HG02840 (cell line): ENCODE results near the gene MYO5A.
"Not testable (repeated sequence)": the region's sequence is repeated elsewhere in the genome, so short reads cannot be mapped to it uniquely, and the experiment has no call there.

ENCODE experiments used
- ATAC-seq: cut with Tn5 transposase; IDR thresholded peaks from one replicate; pipeline ENCODE4 v1.9.1; 2021; ENCODE audit warnings: mild to moderate bottlenecking, moderate library complexity, moderate number of reproducible peaks; ENCODE audit not compliant: unreplicated experiment, low FRiP score

MYO5A gene

GRCh38 chr15:52466716-52467115 is 62.0 kb downstream of the MYO5A start:
- ATAC-seq, result no peak

- peak; percentile 92 for ATAC-seq
Measured at GRCh38 chr15:52466134-52466701, 62.5 kb downstream of the MYO5A start.

- ATAC-seq, result peak; percentile 56
Measured at GRCh38 chr15:52464478-52464877, 64.2 kb downstream of the MYO5A start.

- no peak for ATAC-seq
Measured at GRCh38 chr15:52464040-52464439, 64.6 kb downstream of the MYO5A start.

GRCh38 chr15:52463638-52464037 is 65.0 kb downstream of the MYO5A start:
- ATAC-seq, result no peak

- ATAC-seq, result no peak
Measured at GRCh38 chr15:52462806-52463360, 65.8 kb downstream of the MYO5A start.

- not testable (repeated sequence) for ATAC-seq
Measured at GRCh38 chr15:52459701-52460100, 69.0 kb downstream of the MYO5A start.

GRCh38 chr15:52459265-52459664 is 69.4 kb downstream of the MYO5A start:
- ATAC-seq, result not testable (repeated sequence)

- ATAC-seq, result no peak
Measured at GRCh38 chr15:52448011-52448890, 80.4 kb downstream of the MYO5A start.

- ATAC-seq, result no peak
Measured at GRCh38 chr15:52445954-52446353, 82.7 kb downstream of the MYO5A start.

- no peak for ATAC-seq
Measured at GRCh38 chr15:52445553-52445952, 83.1 kb downstream of the MYO5A start.

GRCh38 chr15:52443205-52443604 is 85.5 kb downstream of the MYO5A start:
- ATAC-seq, result not testable (repeated sequence)

- ATAC-seq, result no peak
Measured at GRCh38 chr15:52441841-52442240, 86.8 kb downstream of the MYO5A start.

GRCh38 chr15:52440946-52441345 is 87.7 kb downstream of the MYO5A start:
- no peak for ATAC-seq

GRCh38 chr15:52440414-52440813 is 88.3 kb downstream of the MYO5A start:
- no peak for ATAC-seq

- ATAC-seq, result no peak
Measured at GRCh38 chr15:52439470-52439869, 89.2 kb downstream of the MYO5A start.

- not testable (repeated sequence) for ATAC-seq
Measured at GRCh38 chr15:52439042-52439441, 89.6 kb downstream of the MYO5A start.

- ATAC-seq, result no peak
Measured at GRCh38 chr15:52438047-52438446, 90.6 kb downstream of the MYO5A start.

- no peak for ATAC-seq
Measured at GRCh38 chr15:52437646-52438045, 91.0 kb downstream of the MYO5A start.

GRCh38 chr15:52436981-52437380 is 91.7 kb downstream of the MYO5A start:
- ATAC-seq, result no peak

- no peak for ATAC-seq
Measured at GRCh38 chr15:52434885-52435284, 93.8 kb downstream of the MYO5A start.

GRCh38 chr15:52428297-52428696 is 100.4 kb downstream of the MYO5A start:
- ATAC-seq, result no peak
